ENCODE measurements around the gene MRTFA.

DNA sequence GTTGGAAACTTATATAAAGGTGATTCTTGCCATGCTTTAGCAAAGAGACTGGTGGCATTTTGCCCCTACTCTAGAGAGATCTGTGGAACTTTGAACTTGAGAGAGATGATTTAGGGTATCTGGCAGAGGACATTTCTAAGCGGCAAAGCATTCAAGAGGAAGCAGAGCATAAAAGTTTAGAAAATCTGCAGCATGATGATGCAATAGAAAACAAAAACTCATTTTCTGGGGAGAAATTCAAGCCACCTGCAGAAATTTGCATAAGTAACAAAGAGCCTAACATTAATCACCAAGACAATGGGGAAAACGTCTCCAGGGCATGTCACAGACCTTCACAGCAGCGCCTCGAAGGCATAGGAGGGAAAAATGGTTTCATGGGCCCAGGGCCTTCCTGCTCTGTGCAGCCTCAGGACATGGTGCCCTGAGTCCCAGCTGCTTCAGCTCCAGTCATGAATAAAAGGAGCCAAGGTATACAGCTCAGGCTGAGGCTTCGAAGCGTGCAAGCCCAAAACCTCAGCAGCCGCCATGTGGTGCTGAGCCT, 83.4 kb downstream of the MRTFA start:
- TF ChIP-seq, protein P1, sequence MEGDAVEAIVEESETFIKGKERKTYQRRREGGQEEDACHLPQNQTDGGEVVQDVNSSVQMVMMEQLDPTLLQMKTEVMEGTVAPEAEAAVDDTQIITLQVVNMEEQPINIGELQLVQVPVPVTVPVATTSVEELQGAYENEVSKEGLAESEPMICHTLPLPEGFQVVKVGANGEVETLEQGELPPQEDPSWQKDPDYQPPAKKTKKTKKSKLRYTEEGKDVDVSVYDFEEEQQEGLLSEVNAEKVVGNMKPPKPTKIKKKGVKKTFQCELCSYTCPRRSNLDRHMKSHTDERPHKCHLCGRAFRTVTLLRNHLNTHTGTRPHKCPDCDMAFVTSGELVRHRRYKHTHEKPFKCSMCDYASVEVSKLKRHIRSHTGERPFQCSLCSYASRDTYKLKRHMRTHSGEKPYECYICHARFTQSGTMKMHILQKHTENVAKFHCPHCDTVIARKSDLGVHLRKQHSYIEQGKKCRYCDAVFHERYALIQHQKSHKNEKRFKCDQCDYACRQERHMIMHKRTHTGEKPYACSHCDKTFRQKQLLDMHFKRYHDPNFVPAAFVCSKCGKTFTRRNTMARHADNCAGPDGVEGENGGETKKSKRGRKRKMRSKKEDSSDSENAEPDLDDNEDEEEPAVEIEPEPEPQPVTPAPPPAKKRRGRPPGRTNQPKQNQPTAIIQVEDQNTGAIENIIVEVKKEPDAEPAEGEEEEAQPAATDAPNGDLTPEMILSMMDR (IDR thresholded peaks at IDR 0.05), result no peak
- no peak for TF ChIP-seq POLR2A (IDR thresholded peaks at IDR 0.05)
